ENCODE measurements around the gene PCBD1. TPM values are rescaled to one million over a fixed set of nuclear protein-coding genes. Genes with fewer than 3 reads are reported as not detected.
"Not testable (repeated sequence)": the region's sequence is repeated elsewhere in the genome, so short reads cannot be mapped to it uniquely, and the experiment has no call there.

The PCBD1 gene
- total RNA-seq, 1 donor from 2014 or later: 34.4 TPM

DNA sequence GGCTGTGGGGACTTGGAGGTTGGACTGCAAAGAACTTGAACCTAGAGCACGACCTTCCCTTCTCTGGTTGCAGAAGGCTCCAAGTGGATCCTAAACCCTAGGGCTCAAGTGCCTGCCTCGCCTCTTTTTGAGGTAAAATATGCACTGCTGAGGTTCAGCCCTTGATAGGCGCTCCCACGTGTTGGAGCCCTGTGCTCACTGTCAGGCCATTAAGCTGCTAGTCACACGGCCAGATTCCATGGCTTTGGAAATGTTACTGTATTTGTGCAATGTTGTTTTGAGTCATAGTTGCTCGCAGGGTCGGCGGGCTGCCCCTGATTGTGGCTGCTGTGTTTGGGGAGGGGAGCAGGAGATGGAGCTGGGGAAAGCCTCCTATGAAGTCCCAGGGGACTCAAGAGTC lies 39.8 kb upstream of the PCBD1 start:
- Histone ChIP-seq H3K27me3 (ENCODE audit: control insufficient read depth in 3 of 3, insufficient read depth in 3 of 3, low read length in 3 of 3) (peaks cover 0 to 45% (median 8%) of the 10 kb centered on the region in 3 donors), H3K9ac (ENCODE audit: low read depth in 1 of 3, low read length in 3 of 3) (no peak overlapping the region), H3K36me3 (ENCODE audit: control insufficient read depth in 3 of 3, insufficient read depth in 3 of 3, low read length in 3 of 3) (no peaks in the 10 kb centered on the region), H3K27ac (ENCODE audit: low read depth, low read length) (no peak overlapping the region), H3K4me3 (ENCODE audit: low read length in 3 of 3) (no peak overlapping the region), H3K4me1 (ENCODE audit: control insufficient read depth in 3 of 3, insufficient read depth in 3 of 3, low read length in 3 of 3) (no peaks in the 10 kb centered on the region), H3K9me3 (ENCODE audit: control insufficient read depth in 3 of 3, low read length in 3 of 3) (no peaks in the 10 kb centered on the region)

DNA sequence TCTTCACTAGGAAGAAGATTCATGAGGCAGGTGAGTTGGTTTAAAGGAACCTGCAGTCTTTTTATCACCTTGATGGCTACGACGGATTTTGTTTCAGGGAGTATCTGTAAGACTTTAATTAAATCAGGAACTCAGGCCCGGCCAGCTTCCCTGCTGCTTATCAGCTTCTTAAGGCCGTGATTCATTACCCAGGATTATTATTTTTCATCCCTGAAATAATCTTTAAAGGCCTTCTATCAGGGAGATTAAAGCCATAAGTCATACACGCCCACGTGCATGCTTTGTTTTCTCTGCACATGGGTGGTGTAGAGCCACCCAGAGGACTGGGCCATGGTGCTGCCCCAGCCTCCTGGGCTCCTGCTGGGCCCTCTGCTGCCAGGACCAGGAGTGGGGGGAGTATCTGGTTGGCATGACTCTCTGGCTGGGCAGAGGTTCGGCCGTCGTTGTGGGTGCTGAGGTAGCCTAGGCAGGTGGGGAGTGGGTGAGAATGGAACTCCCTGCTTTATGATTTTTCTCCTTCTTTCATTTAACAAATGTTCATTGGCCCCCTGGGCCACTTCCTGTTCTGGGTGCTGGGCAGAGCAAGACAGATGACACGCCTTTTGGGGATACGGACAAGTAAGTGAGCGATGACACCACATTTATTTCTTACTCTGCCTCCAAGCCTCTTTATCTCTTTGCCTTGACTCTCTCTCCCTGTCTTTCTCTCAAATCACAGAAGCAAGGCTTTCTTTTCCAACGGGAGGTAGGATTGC lies 39.0 kb upstream of the PCBD1 start:
- H3K4me1 ChIP-seq (ENCODE audit: control insufficient read depth in 3 of 3, insufficient read depth in 3 of 3, low read length in 3 of 3): no peaks in the 10 kb centered on the region
- H3K4me3 ChIP-seq (ENCODE audit: low read length in 3 of 3): no peak overlapping the region
- no peaks in the 10 kb centered on the region for H3K36me3 ChIP-seq (ENCODE audit: control insufficient read depth in 3 of 3, insufficient read depth in 3 of 3, low read length in 3 of 3)
- no peaks in the 10 kb centered on the region for H3K9me3 ChIP-seq (ENCODE audit: control insufficient read depth in 3 of 3, low read length in 3 of 3)
- no peak overlapping the region for H3K27ac ChIP-seq (ENCODE audit: low read depth, low read length)
- peaks cover 0 to 39% (median 6%) of the 10 kb centered on the region in 3 donors for H3K27me3 ChIP-seq (ENCODE audit: control insufficient read depth in 3 of 3, insufficient read depth in 3 of 3, low read length in 3 of 3)
- no peak overlapping the region for H3K9ac ChIP-seq (ENCODE audit: low read depth in 1 of 3, low read length in 3 of 3)

DNA sequence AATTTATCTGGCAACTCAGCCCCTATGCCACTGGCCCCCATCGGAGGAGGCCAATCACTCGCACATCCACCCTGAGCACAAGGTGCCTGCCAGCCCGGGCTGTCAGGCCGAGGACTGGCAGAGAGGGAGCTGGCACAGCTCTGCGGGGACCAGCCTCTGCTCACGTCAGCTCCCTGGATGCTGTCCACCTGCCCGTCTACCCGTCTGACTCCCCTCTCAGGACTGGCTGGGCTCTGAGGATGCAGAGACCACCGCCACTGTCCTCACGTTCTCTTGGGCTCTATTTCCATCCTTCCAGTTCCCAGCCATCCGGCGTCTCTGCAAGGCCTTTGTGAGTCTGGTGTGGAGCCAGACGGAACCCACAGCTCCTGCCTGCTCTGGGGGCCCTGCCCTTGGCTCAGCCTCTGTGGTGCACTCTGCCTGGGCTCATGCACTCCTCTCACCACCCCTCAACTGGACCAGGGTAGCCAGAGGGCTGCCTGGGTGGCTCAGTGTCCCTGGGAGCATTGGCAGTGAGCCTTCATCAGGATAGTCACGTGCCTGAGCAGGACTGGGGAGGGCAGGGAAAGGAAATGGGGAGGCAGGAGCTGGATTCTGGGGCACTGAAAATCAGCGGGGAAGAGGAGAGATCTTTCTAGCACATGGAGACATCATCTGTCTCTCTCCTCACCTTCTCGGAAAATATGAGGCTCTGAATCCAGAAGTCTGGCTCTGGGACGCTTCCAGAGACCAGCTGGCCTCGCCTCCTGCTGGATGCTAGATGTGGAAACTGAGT lies 38.0 kb upstream of the PCBD1 start:
- H3K27me3 ChIP-seq (ENCODE audit: control insufficient read depth in 3 of 3, insufficient read depth in 3 of 3, low read length in 3 of 3): peaks cover 0 to 33% (median 6%) of the 10 kb centered on the region in 3 donors

DNA sequence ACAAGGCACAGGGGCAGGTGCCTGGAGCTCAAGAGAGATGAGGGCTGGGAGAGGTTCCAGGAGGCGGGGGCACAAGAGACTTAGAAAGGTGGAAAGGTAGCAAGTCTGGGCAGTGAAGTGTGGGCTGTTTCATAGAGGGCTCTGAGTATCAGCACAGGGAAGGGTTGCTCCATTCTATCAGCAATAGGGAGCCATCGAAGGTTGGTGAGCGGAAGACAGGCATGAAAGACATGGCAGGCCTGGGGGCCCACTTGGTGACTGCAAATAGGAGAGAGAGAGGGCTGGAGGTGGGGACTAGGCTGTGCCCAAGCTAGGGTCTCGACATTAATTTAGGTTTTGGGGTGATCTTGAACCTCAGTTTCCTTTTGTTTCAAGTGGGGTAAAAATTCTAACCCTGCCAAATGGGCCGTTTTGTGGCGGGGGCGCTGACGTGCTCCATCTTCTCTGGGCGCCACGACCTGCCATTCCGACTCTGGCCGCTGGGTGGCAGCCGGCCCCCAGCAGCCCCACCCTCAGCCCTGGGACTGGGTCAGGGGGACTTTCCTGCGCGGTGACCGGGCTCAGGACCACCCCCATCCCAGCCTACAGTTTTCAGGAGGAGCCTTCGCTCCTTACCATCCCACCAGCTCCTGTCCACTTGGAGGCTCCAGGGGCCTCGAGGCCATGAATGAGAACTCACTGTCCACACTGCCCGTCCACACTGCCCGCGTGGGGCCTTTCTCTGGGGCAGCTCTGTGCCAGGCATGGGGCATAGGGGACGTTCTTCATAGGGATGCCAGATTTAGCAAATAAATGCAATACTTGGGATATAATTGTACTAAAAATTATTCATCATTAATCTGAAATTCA lies 37.2 kb upstream of the PCBD1 start:
- H3K9ac ChIP-seq (ENCODE audit: low read depth in 1 of 3, low read length in 3 of 3): no peak overlapping the region
- H3K4me1 ChIP-seq (ENCODE audit: control insufficient read depth in 3 of 3, insufficient read depth in 3 of 3, low read length in 3 of 3): no peaks in the 10 kb centered on the region
- H3K27ac ChIP-seq (ENCODE audit: low read depth, low read length): no peak overlapping the region
- no peaks in the 10 kb centered on the region for H3K9me3 ChIP-seq (ENCODE audit: control insufficient read depth in 3 of 3, low read length in 3 of 3)
- H3K4me3 ChIP-seq (ENCODE audit: low read length in 3 of 3): no peak overlapping the region
- H3K27me3 ChIP-seq (ENCODE audit: control insufficient read depth in 3 of 3, insufficient read depth in 3 of 3, low read length in 3 of 3): peaks cover 0 to 33% (median 6%) of the 10 kb centered on the region in 3 donors
- H3K36me3 ChIP-seq (ENCODE audit: control insufficient read depth in 3 of 3, insufficient read depth in 3 of 3, low read length in 3 of 3): no peaks in the 10 kb centered on the region

More for the DNA sequence above, 38.0 kb upstream of the PCBD1 start:
- Histone ChIP-seq H3K4me1 (ENCODE audit: control insufficient read depth in 3 of 3, insufficient read depth in 3 of 3, low read length in 3 of 3) (no peaks in the 10 kb centered on the region), H3K9me3 (ENCODE audit: control insufficient read depth in 3 of 3, low read length in 3 of 3) (no peaks in the 10 kb centered on the region), H3K9ac (ENCODE audit: low read depth in 1 of 3, low read length in 3 of 3) (no peak overlapping the region), H3K36me3 (ENCODE audit: control insufficient read depth in 3 of 3, insufficient read depth in 3 of 3, low read length in 3 of 3) (no peaks in the 10 kb centered on the region), H3K4me3 (ENCODE audit: low read length in 3 of 3) (no peak overlapping the region), H3K27ac (ENCODE audit: low read depth, low read length) (no peak overlapping the region)

DNA sequence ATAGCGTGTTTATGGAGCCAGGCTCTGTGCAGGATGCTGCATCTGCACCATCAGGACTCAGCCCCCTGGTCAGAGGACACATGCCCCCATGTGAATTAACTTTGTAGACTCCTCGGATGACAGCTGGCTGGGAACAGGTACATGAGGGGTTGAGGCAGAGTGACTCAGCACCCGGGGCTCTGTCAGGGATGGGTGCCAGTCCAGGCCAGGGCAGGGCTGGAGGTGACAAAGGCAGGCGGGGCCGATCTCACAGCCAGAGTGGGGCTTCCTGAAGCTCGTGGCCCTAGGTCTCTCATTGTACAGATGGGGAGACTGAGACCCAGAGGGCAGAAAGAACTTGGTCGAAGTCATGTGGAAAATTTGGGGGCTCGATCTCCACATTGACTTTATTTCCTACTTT lies 35.3 kb upstream of the PCBD1 start:
- Histone ChIP-seq H3K4me3 (ENCODE audit: low read length in 3 of 3) (no peak overlapping the region), H3K4me1 (ENCODE audit: control insufficient read depth in 3 of 3, insufficient read depth in 3 of 3, low read length in 3 of 3) (no peaks in the 10 kb centered on the region), H3K9me3 (ENCODE audit: control insufficient read depth in 3 of 3, low read length in 3 of 3) (no peaks in the 10 kb centered on the region), H3K27ac (ENCODE audit: low read depth, low read length) (no peak overlapping the region), H3K27me3 (ENCODE audit: control insufficient read depth in 3 of 3, insufficient read depth in 3 of 3, low read length in 3 of 3) (peaks cover 0 to 38% (median 12%) of the 10 kb centered on the region in 3 donors), H3K9ac (ENCODE audit: low read depth in 1 of 3, low read length in 3 of 3) (peak overlapping the region in 1 of 3 donors; percentile 12), H3K36me3 (ENCODE audit: control insufficient read depth in 3 of 3, insufficient read depth in 3 of 3, low read length in 3 of 3) (no peaks in the 10 kb centered on the region)

DNA sequence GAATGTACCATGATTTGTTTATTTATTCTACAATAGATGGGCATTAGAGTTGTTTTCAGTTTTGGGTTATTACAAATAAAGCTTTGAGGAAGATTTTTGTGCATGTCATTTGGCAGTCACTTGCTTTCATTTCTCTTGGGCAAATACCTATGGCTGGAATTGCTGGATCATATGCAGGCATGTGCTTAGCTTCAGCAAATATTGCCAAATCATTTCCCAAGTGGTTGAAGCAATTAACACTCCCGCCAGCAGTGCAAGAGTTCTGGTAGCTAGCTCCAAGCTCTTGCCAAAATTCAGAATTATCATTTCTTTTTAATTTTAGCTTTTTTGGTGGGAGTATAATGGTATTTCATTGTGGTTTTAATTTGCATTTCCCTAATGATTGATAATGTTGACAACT lies 32.9 kb upstream of the PCBD1 start:
- Histone ChIP-seq H3K4me3 (ENCODE audit: low read length in 3 of 3) (no peak overlapping the region), H3K27ac (ENCODE audit: low read depth, low read length) (no peak overlapping the region), H3K4me1 (ENCODE audit: control insufficient read depth in 3 of 3, insufficient read depth in 3 of 3, low read length in 3 of 3) (no peaks in the 10 kb centered on the region), H3K27me3 (ENCODE audit: control insufficient read depth in 3 of 3, insufficient read depth in 3 of 3, low read length in 3 of 3) (peaks cover 0 to 34% (median 16%) of the 10 kb centered on the region in 3 donors), H3K9ac (ENCODE audit: low read depth in 1 of 3, low read length in 3 of 3) (no peak overlapping the region), H3K9me3 (ENCODE audit: control insufficient read depth in 3 of 3, low read length in 3 of 3) (no peaks in the 10 kb centered on the region), H3K36me3 (ENCODE audit: control insufficient read depth in 3 of 3, insufficient read depth in 3 of 3, low read length in 3 of 3) (no peaks in the 10 kb centered on the region)

DNA sequence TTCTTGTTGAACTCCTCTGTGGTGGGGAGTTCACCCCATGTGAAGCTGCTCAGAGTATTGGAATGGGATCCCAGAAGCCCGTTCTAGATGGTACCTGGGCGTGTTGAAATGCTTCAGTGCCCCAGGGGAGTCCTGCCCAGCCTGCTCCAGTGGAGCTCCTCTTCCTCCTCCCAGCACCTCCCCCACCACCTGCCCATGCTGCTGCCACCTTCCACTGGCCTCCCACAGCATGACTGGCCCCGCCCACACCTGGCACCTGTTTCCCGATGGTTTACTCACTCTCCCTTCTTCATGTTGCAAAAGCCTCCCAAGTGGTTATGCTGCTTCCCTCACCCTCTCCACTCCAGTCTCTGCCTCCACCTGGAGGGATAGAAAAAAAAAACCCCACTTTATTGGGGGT lies 32.2 kb upstream of the PCBD1 start:
- Histone ChIP-seq H3K27me3 (ENCODE audit: control insufficient read depth in 3 of 3, insufficient read depth in 3 of 3, low read length in 3 of 3) (peaks cover 5 to 34% (median 17%) of the 10 kb centered on the region in 3 donors), H3K9ac (ENCODE audit: low read depth in 1 of 3, low read length in 3 of 3) (no peak overlapping the region), H3K4me3 (ENCODE audit: low read length in 3 of 3) (no peak overlapping the region), H3K36me3 (ENCODE audit: control insufficient read depth in 3 of 3, insufficient read depth in 3 of 3, low read length in 3 of 3) (no peaks in the 10 kb centered on the region), H3K9me3 (ENCODE audit: control insufficient read depth in 3 of 3, low read length in 3 of 3) (no peaks in the 10 kb centered on the region), H3K27ac (ENCODE audit: low read depth, low read length) (no peak overlapping the region), H3K4me1 (ENCODE audit: control insufficient read depth in 3 of 3, insufficient read depth in 3 of 3, low read length in 3 of 3) (no peaks in the 10 kb centered on the region)

DNA sequence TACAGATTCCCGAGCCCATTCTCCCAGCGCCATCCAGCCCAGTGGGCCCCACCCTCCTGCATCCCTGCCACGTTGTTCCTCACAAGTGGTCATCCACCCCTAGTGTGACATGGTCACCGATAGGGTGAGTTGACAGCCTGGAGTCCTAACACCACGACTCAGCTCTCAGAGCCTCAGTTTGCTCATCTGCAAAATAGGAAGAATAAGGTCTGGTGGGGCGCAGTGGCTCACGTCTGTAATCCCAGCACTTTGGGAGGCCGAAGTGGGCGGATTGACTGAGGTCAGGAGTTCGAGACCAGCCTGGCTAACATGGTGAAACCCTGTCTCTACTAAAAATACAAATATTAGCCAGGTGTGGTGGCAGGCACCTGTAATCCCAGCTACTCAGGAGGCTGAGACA lies 31.5 kb upstream of the PCBD1 start:
- H3K9ac ChIP-seq (ENCODE audit: low read depth in 1 of 3, low read length in 3 of 3): not testable (repeated sequence)

DNA sequence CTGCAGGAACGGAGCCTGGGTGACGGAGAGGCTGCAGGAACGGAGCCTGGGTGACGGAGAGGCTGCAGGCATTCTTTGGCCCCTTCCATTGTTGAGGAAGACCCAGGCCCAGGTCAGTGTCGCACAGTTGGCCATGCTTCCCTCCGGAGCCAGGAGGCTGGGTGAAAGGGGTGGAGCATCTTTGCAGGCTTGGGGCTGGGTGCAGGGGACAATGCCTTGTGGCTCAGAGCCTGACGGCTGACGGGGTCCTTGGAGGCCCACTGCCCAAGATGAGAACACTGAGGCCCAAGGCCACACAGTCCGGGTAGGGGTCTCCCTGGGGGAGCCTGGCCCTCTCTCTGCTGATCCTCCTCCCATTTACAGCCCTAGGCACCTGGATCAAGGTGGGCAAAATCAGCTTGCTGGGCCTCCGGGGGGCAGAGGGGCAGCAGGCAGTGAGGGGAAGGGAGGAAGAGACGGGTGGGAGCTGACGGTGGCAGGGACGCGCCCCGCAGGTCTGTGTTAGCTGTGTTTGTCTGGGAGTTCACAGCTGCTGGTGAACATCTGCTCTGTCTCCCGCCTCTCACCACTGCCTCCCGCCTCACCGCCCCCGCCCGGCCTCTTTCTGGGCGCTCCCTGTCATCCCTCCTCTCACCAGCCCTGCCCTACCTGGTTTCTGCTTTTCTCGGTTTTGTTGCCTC lies 30.6 kb upstream of the PCBD1 start:
- no peaks in the 10 kb centered on the region for H3K4me1 ChIP-seq (ENCODE audit: control insufficient read depth in 3 of 3, insufficient read depth in 3 of 3, low read length in 3 of 3)
- peaks cover 5 to 33% (median 17%) of the 10 kb centered on the region in 3 donors for H3K27me3 ChIP-seq (ENCODE audit: control insufficient read depth in 3 of 3, insufficient read depth in 3 of 3, low read length in 3 of 3)
- no peaks in the 10 kb centered on the region for H3K36me3 ChIP-seq (ENCODE audit: control insufficient read depth in 3 of 3, insufficient read depth in 3 of 3, low read length in 3 of 3)
- no peaks in the 10 kb centered on the region for H3K9me3 ChIP-seq (ENCODE audit: control insufficient read depth in 3 of 3, low read length in 3 of 3)
- H3K27ac ChIP-seq (ENCODE audit: low read depth, low read length): no peak overlapping the region
- no peak overlapping the region for H3K4me3 ChIP-seq (ENCODE audit: low read length in 3 of 3)
- no peak overlapping the region for H3K9ac ChIP-seq (ENCODE audit: low read depth in 1 of 3, low read length in 3 of 3)

More for the DNA sequence above, 31.5 kb upstream of the PCBD1 start:
- not testable (repeated sequence) for H3K9me3 ChIP-seq (ENCODE audit: control insufficient read depth in 3 of 3, low read length in 3 of 3); H3K4me3 ChIP-seq (ENCODE audit: low read length in 3 of 3); H3K27ac ChIP-seq (ENCODE audit: low read depth, low read length); H3K4me1 ChIP-seq (ENCODE audit: control insufficient read depth in 3 of 3, insufficient read depth in 3 of 3, low read length in 3 of 3); H3K36me3 ChIP-seq (ENCODE audit: control insufficient read depth in 3 of 3, insufficient read depth in 3 of 3, low read length in 3 of 3)
- H3K27me3 ChIP-seq (ENCODE audit: control insufficient read depth in 3 of 3, insufficient read depth in 3 of 3, low read length in 3 of 3): peaks cover 5 to 33% (median 17%) of the 10 kb centered on the region in 3 donors

Measured in skeletal muscle tissue (tissue), 4 donors.